GM21390 (cell line): Measurements from ENCODE around the gene NKX1-1.
"Not testable (repeated sequence)": the region's sequence is repeated elsewhere in the genome, so short reads cannot be mapped to it uniquely, and the experiment has no call there.

Source experiments
- ATAC-seq: cut with Tn5 transposase; IDR thresholded peaks from one replicate; pipeline ENCODE4 v1.9.1; 2021; ENCODE audit not compliant: unreplicated experiment

Gene NKX1-1

DNA sequence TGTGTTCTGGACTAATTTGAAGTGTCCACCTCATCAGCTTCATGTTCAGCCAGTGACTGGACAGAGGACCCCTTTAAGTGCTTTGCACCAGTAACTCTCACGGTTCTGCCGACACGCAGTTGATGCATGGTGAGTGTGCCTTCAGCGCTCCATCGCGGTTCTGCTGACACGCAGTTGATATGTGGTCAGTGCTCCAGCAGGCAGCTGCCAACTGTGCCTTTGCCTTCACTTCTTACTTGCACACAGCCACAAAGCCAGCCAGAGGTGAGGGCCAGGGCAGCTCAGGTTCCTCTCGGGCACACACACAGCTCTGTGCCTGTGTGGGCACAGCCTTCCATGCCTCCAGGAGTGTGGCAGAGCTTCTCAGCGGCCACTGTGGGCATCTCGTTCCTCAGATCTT is 12.4 kb downstream of the NKX1-1 start:
- no peak for ATAC-seq

DNA sequence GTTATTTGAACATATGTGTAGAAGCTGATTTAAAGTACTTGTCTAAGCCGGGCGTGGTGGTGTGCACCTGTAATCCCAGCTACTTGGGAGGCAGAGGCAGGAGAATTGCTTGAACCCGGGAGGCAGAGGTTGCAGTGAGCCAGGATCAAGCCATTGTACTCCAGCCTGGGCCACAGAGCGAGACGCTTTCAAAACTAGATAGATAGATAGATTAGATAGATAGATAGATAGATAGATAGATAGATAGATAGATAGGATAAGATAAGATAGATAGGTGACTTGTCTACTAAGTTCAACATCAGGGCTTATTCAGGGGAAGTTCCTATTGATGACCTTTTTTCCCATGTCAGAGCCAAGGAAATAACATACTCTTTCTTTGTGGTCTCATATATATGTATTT is 12.9 kb downstream of the NKX1-1 start:
- ATAC-seq = not testable (repeated sequence)

DNA sequence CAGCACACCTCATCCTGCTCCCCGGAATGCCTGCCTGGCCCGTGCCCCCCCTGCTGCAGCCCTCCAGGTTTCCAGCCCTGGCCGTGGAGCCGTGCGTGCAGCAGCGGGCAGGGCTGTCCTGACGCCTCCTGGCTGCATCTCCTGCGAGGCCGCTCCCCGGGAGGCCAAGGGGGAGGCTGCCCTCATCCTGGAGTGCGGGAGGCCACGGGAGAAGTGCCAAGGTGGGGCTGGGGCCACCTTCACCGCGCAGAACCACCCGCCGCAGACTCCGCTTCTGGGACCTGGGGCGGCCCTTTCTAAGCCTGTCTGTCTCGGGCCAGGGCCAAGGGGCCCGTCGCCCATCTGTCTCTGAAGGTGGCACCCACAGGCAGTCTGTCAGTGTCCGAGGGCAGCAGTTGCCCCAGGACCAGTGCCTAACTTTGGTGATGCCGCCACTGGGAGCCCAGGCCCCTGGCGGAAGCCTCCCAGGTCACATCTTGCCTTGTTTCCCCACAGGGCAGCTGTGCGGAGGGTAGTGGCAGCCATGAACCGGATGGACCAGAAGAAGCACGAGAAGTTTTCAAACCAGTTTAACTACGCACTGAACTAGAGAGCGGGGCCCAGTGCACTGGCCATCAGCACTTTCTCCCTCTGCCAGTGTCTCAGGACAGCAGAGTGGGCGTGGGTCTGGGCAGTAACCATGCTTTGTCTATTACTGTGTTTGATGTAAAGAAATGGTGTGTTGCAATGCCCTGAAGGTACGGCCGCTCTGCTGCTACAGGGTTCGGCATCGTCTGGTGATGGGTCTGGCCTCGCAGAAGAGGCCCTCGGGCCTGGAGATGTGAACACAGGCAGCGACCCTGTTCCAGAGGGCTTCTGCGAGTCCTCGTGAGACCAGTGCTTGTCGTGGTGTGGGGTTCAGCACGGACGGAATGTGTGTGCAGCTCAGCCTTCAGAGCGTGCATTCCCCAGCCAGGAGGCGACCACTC is 20.6 kb downstream of the NKX1-1 start:
- ATAC-seq = no peak

DNA sequence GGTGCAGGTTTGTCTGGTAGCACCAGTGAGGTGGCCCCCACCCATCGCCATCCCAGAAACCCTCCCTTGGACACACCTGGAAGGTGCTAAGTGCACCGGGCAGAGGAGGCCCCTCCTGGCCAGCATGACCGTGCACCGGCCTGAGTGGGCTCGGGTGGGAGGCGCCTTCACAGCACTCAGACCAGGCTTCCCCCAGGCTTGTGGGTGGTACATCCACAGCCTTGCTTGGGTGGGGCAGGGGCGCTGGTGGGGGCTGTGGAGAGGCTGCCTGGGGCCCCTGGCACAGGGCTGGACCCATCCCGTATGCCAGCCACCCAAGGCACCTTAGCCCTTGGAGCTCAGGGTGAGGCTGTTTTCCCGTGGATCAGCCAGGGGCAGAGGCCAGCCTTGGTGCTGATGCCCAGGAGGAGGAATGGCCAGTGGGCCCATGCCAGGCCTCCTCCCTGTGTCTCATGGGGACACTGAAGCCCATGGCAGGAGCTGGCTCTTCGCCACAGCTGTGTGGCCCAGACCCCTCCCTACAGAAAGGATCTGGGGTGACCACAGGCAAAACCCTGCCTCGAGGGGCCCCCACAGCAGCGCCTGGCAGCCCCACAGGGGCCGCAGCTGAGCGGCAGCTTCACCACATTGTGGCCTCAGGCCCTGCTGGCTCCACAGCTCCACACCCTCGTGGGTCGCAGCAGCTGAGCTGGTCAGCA is 21.4 kb downstream of the NKX1-1 start:
- no peak for ATAC-seq

DNA sequence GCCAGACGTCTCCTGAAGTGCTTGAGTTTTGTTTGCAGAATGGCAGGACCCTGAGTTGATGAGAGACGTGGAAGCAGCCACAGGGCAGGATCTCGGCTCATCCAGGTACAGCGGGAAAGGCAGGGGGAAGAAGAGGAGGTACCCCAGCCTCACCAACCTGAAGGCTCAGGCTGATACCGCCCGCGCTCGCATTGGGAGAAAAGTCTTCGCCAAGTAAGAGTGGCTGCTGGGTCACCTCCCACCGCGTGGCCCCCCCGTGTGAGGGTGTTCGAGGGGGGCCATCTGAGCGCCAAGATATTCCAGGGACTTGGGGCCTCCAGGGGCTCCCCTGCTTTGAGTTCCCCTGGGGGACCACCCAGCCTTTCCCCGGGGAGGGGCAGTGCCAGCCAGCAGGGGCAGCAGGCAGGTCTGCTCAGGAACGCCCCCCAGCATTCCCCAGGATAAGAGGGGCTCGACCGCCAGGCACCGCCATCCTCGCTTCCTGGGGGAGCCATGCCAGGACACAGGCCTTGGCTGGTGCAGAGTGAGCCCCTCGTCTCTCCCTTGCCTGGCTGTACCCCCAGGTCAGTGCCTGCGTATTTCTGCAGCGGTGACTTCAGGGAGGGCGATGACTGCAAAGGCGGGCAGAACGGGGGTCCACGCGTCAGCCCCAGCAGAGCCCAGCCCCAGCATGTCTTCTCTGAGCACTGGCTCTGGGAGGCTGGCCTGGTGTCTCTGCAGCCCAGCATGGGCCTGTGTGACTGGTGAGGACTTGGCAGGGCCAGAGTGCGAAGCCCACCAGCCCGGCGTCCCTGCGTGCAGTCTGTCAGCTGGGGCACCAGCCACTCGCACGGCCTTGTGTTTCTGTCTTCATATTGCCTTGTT is 22.3 kb downstream of the NKX1-1 start:
- no peak for ATAC-seq

DNA sequence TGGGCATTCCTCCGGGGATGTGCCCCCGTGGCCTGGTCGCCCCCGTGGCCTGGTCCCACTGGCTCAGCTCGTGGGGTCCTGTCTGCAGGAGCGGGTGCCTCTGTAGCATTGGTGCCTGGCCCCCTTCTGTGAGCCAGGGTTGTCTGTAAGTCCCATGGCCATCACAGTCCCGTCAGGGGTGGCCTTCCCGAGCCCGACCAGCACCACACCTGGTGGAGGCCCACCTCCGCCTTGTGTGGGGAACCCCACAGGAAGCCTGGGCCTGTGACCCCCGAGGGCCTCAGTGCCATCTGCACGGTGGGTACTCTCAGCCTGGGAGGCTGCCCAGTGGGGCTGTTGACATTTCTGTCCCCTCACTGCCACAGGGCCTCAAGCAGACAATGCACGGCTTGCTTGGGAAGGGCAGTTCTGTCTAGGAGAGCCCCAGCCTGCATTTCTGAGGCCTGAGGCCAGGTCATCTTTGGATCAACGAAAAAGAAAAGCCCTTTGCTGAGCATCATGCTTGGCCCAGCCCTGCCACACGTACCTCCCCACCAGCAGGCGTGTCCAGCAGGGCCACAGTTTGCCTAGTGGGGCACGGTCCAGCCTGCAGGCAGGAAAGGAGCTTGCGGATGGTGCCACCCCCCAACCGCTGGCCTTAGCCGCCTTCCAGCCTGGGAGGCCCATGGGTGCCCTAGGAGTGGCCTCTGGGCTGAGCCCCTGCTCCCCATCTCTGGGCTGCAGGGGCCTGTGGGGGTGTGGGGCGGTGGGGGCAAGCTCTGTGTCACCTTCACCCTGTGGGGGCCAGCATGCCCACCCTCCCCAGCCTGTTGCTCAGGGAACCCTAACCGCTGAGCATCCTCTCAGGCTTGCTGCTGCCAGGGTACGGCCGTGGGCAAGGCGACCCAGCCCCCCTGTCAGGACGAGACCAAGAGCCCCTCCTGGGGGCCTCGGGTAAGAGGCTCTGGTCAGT is 23.2 kb downstream of the NKX1-1 start:
- no peak for ATAC-seq

DNA sequence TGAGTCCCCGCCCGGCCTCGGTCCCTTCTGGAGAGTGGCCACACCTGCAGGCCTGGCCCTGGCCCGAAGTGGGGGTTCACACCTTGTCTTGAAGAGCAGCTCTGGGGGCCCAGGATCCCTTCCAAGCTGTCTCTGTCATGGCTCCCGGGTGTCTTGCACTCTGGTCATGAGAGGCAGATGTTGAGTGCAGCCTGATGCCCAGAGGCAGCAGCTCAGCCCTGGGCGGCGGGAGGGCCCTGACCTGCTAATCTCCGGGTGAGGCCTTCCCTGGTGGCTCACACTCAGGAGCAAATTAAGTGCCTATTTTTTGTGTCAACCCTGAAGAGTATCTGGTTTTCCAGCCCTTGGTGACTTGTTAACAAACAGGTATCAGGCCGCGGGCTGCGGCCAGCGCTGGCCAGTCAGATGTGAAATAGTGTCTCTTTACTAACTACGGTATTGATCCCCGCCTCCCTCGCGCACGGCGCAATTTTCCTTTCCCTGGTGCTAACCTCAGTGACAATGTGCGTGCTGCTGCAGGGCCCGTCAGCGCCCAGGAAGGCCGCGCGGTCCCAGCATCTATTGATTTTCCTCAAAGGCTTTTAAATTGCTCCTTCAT is 24.2 kb downstream of the NKX1-1 start:
- no peak for ATAC-seq

DNA sequence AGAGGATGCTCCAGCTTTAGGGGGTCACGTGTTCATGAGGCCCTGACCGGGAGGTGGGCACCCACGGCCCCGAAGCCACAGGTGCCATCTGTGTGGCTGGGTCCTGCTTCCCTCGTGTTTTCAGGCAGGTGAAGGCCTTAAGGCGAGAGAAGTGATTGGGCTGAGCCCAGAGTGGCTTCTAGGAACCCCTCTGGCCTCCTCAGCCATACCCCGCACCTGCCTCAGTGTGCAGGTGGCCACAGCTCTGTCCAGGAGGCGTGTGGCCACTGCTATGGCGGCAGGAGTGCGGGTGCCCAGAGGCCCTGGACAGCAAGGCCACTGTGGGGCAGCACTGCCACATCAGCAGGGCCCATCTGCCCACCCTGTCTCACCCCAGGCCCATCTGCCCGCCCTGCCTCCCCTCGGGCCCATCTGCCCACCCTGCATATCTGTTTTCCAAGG is 25.0 kb downstream of the NKX1-1 start:
- ATAC-seq = no peak

DNA sequence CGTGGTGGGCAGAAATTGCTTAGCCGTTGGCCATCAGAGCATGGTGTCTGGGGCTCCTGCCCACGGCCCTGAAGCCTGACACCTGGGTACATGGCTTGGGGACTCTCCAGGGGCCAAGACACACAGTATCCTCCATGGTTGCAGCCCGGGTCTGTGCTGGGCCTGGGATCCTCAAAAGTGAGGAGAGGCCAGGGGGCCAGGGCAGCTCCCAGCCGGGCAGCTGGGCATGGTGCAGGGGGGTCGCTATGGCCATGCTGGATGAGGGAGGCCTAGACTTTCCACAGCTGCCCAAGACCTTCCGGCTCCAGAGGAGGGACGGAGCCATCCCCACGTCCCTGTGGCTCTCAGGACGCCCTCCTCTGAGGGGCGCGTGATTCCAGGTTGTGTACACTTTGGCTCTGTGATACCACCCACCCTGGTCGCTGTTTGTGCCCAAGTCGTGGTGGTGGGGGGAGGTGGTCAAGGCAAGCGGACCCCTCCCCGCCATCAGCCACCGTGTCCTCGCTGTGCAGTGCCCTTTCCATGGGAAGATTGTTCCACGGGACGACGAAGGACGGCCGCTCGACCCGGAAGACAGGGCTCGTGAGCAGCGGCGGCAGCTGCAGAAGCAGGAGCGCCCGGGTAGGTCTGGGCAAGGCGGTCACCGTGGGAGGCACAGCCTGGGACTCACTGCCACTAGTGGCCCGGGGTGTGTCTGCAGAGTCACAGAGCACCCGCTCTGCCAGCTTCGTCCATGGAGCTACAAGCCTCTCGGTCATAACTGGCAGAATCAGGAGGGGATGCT is 25.7 kb downstream of the NKX1-1 start:
- ATAC-seq = no peak

DNA sequence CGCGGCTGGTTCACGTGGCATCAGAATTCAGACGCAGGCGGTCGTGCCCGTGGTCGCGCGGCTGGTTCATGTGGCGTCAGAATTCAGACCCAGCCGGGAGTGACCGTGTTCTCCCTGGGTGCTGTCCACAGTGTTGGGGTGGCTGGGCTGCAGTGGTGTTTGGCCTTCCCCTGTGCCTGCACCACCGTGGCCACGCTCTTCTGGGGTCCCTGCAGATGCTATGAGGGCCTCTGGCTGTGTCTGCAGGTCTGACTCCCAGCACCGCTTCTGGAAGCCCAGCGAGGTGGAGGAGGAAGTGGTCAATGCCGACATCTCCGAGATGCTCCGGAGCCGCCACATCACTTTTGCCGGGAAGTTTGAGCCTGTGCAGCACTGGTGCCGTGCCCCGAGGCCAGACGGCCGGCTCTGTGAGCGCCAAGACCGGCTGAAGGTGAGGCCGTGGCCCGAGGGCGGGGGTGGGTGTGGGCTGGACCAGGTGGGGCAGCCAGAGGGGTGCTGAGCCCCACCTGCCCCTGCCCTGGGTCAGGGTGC is 26.4 kb downstream of the NKX1-1 start:
- ATAC-seq = no peak

DNA sequence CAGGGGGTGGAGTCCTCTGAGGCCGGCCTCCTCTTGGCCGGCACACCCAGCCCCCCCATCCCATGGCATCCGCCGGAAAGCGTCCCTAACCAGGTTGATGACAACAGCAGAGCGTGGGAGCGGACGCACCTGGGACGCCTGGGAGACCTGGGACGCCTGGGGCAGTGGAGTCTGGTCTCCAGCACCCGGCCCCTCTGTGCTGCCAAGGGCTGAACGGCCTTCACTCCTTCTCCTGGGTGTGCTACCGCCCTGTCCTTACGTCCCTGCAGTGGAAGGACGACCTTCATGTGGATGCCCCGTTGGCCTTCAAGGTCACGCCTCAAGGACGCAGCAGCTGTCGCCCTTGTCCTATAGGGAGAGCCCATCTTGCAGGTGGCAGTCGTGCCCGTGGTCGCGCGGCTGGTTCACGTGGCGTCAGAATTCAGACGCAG is 26.9 kb downstream of the NKX1-1 start:
- no peak for ATAC-seq

DNA sequence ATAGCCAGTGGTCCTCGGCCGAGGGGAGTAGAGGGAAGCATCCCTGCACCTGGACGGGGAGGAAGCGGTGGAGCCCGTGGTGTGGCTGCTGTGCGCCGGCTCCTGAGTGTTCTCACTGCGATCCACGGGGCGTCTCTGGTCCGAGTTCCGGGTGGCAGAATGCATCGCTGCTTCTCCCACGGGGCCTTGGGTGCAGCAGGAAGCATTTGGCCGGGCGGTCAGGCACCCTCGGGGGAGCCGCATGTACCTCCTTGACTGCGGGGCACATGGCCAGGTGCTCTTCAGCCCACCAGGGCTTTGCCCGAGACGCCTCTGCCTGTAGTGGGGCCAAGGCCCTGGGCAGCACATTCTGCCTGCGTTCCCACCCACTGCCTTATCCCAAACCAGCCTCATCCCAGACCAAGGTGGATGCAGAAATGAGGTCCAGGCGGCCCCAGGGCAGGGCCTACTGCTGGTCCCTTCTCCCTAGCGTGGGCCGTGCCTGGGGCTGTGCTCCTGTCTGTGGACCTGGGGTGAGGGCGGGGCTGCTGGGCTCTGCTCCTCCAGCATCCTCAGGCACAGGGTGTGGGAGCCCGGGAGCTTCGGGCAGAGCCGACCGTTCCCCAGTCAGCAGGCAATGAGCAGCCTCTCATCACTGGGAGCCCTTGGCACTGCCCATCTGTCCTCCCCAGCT is 27.5 kb downstream of the NKX1-1 start:
- ATAC-seq = no peak

DNA sequence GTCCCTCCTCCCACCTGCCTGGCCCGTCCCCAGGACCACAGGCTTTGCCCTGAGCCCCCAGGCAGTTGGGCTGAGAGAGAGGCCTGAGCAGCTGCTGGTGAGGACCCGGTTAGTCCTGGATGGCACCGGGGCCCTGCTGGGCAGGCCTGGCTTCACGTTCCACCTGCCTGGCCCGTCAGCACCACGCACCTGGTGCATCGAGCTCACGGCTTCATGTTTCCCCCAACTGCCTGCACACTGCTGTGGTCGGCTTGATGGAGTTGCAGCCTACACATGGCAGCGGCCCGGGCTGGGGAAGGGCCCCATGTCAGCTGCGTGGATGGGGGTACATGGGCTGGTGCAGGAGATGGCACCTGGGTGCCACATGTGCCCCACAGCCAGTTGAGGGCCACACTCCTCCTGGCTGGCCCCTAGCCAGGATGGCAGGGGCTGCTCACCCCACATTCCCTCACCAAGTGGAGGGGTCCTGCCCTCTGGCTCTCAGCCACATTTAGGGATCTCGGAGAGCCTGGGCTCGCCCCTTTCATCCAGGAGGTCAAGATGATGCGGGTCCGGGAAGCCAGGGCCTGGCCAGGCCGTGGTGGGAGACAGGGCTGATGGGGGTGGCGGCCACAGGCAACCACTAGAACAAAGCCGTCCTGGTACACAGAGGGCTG is 28.5 kb downstream of the NKX1-1 start:
- ATAC-seq = no peak

DNA sequence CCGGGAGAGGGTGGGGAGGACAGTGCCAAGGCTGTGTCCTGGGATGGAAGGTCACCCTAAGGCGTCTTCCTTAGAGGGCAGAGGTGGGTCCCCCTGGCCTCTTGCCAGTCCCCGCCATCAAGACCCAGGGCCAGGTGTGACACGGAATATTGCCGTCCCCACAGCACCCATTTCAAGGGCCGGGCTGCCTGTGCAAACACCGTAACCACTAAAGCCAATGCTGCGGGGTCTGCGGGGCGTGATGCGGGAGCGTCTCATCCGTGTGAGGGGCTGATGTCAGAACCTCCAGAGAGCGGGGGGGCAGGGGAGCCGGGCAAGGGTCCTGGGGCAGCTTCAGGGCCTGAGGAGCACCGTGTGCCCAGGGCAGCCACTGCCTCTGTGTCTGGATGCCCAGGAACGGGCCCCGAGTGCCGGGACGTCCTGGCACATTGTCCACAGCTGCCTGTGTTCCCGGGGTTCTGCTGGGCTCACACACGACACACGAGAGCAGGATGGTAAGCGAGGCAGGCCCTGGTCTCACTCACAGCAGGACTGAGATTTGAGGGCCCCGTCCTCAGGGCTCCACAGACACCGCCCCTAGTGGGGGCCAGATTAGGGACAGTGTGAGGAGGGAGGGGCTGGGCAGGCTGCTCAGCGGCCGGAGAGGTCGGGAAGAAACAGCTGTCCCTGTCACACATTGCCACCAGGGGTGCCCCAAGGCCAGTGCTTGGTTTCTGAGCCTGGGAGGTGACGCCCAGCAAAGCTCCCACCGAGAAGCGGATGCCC is 29.2 kb downstream of the NKX1-1 start:
- ATAC-seq = no peak

DNA sequence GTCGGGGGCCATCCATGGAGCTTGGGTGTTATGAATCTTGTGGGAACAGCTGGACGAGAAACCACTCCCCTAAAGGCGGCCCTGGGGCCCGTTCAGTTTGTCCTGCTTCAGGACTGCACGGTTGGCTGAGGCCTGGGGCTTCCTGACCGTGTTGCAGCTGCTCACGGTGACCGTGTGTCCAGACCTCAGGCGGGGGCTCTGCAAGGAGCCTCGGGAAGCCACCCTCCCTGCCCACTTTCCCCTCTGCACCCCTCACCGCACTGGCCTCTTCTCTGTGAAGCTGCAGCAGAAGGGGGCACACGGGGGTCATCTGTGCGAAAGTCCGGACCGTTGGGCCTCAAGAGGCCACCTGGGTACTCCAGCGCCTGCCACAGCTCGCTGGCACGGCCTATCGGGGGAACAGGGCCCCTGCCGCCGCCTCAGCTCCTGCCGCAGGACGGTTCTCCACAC is 29.8 kb downstream of the NKX1-1 start:
- ATAC-seq = no peak

DNA sequence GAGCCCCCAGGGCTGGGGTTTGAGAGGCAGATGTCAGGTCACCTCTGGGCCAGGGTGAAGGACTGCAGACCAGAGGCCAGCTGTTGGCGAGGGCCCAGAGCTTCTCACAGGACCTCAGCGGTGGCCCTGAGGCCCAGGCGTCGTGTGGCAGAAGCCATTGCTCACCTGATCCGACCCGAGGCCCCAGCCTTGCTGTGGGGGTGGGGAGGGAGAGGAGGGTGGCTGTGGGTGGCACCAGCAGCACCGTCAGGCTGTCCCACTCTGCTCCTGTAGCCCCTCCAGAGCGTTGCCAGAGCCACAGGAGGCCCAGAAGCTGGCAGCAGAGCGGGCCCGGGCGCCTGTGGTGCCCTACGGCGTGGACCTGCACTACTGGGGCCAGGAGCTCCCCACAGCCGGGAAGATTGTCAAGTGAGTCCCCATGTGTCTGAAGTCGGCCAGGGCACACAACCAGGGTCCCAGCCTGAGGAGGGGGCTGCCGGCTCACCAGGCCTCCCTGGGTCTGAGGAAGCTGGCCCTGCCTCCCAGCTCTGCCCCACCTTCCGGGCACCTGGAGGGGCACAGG is 30.4 kb downstream of the NKX1-1 start:
- no peak for ATAC-seq
